ENCODE data around the gene PIAS3. TPM values are rescaled to one million over a fixed set of nuclear protein-coding genes. Genes with fewer than 3 reads are reported as not detected.
A peak's percentile ranks its signal among the peaks of the same experiment; 100 is the strongest.

PIAS3 gene
- total RNA-seq, 1 donor from 2014 or later = 38.8 TPM

- H3K36me3 Mint-ChIP-seq (ENCODE audit: low read depth, unreplicated experiment) = peaks cover 24% of the 10 kb centered on the region
- peaks cover 4% of the 10 kb centered on the region for H3K27me3 Mint-ChIP-seq (ENCODE audit: unreplicated experiment)
- DNase-seq (ENCODE audit: low spot score) = no peak
- H3K4me1 Mint-ChIP-seq (ENCODE audit: unreplicated experiment) = peaks cover 12% of the 10 kb centered on the region
- H3K9me3 Mint-ChIP-seq (ENCODE audit: unreplicated experiment) = no peaks in the 10 kb centered on the region
- no peak overlapping the region for H3K4me3 Mint-ChIP-seq (ENCODE audit: unreplicated experiment)
- H3K27ac Mint-ChIP-seq (ENCODE audit: unreplicated experiment) = no peak overlapping the region
- TF ChIP-seq CTCF (IDR thresholded peaks at IDR 0.05; ENCODE audit: unreplicated experiment) = no peak
These were observed 39.9 kb upstream of the PIAS3 start for GRCh38 chr1:145898756-145899155.

- DNase-seq (ENCODE audit: low spot score) = no peak
- no peak overlapping the region for H3K27ac Mint-ChIP-seq (ENCODE audit: unreplicated experiment)
- peaks cover 23% of the 10 kb centered on the region for H3K36me3 Mint-ChIP-seq (ENCODE audit: low read depth, unreplicated experiment)
- TF ChIP-seq CTCF (IDR thresholded peaks at IDR 0.05; ENCODE audit: unreplicated experiment) = no peak
- peaks cover 20% of the 10 kb centered on the region for H3K4me1 Mint-ChIP-seq (ENCODE audit: unreplicated experiment)
- no peak overlapping the region for H3K4me3 Mint-ChIP-seq (ENCODE audit: unreplicated experiment)
- no peaks in the 10 kb centered on the region for H3K9me3 Mint-ChIP-seq (ENCODE audit: unreplicated experiment)
- peaks cover 4% of the 10 kb centered on the region for H3K27me3 Mint-ChIP-seq (ENCODE audit: unreplicated experiment)
These were observed 39.1 kb upstream of the PIAS3 start for GRCh38 chr1:145897969-145898368.

- Mint-ChIP-seq H3K36me3 (ENCODE audit: low read depth, unreplicated experiment) (peaks cover 14% of the 10 kb centered on the region), H3K27ac (ENCODE audit: unreplicated experiment) (no peak overlapping the region), H3K4me1 (ENCODE audit: unreplicated experiment) (peaks cover 38% of the 10 kb centered on the region), H3K9me3 (ENCODE audit: unreplicated experiment) (no peaks in the 10 kb centered on the region), H3K4me3 (ENCODE audit: unreplicated experiment) (no peak overlapping the region), H3K27me3 (ENCODE audit: unreplicated experiment) (peaks cover 4% of the 10 kb centered on the region)
- TF ChIP-seq CTCF (IDR thresholded peaks at IDR 0.05; ENCODE audit: unreplicated experiment) = no peak
- no peak for DNase-seq (ENCODE audit: low spot score)
These were observed 36.6 kb upstream of the PIAS3 start for GRCh38 chr1:145895471-145895870.

GRCh38 chr1:145893306-145894055 lies 34.6 kb upstream of the PIAS3 start:
- peaks cover 42% of the 10 kb centered on the region for H3K4me1 Mint-ChIP-seq (ENCODE audit: unreplicated experiment)
- TF ChIP-seq CTCF (IDR thresholded peaks at IDR 0.05; ENCODE audit: unreplicated experiment) = no peak
- H3K27me3 Mint-ChIP-seq (ENCODE audit: unreplicated experiment) = peaks cover 4% of the 10 kb centered on the region
- peak overlapping the region; percentile 18 for H3K27ac Mint-ChIP-seq (ENCODE audit: unreplicated experiment)
- DNase-seq (ENCODE audit: low spot score) = no peak
- peaks cover 14% of the 10 kb centered on the region for H3K36me3 Mint-ChIP-seq (ENCODE audit: low read depth, unreplicated experiment)
- H3K9me3 Mint-ChIP-seq (ENCODE audit: unreplicated experiment) = no peaks in the 10 kb centered on the region
- H3K4me3 Mint-ChIP-seq (ENCODE audit: unreplicated experiment) = peak overlapping the region; percentile 37

- TF ChIP-seq CTCF (IDR thresholded peaks at IDR 0.05; ENCODE audit: unreplicated experiment) = no peak
These were observed 33.7 kb upstream of the PIAS3 start for GRCh38 chr1:145892486-145893087.

More at GRCh38 chr1:145892486-145893087, 33.7 kb upstream of the PIAS3 start:
- peaks cover 2% of the 10 kb centered on the region for H3K27me3 Mint-ChIP-seq (ENCODE audit: unreplicated experiment)
- no peak for DNase-seq (ENCODE audit: low spot score)
- H3K27ac Mint-ChIP-seq (ENCODE audit: unreplicated experiment) = peak overlapping the region; percentile 99
- no peaks in the 10 kb centered on the region for H3K9me3 Mint-ChIP-seq (ENCODE audit: unreplicated experiment)
- peaks cover 12% of the 10 kb centered on the region for H3K36me3 Mint-ChIP-seq (ENCODE audit: low read depth, unreplicated experiment)
- peak overlapping the region; percentile 66 for H3K4me3 Mint-ChIP-seq (ENCODE audit: unreplicated experiment)
- H3K4me1 Mint-ChIP-seq (ENCODE audit: unreplicated experiment) = peaks cover 40% of the 10 kb centered on the region
